ENCODE results near the gene KSR1.

The KSR1 gene

GRCh38 chr17:27649929-27650328, 193.7 kb downstream of the KSR1 start:
- no peak for ATAC-seq
- TF ChIP-seq ZNF70 (CRISPR knock-in tag; IDR thresholded peaks at IDR 0.05) = no peak

GRCh38 chr17:27650836-27651235, 194.6 kb downstream of the KSR1 start:
- TF ChIP-seq TOX (CRISPR knock-in tag; IDR thresholded peaks at IDR 0.05; ENCODE audit: borderline replicate concordance) (no peak), BACH2 (CRISPR knock-in tag; IDR thresholded peaks at IDR 0.05; ENCODE audit: borderline replicate concordance) (no peak), ZNF8 (CRISPR knock-in tag; IDR thresholded peaks at IDR 0.05) (no peak), GLIS3 (CRISPR knock-in tag; IDR thresholded peaks at IDR 0.05) (no peak), ZNF565 (CRISPR knock-in tag; conservative IDR thresholded peaks at IDR 0.05; ENCODE audit: low read depth) (no peak), OSR1 (CRISPR knock-in tag; IDR thresholded peaks at IDR 0.05) (no peak), TSHZ2 (CRISPR knock-in tag; IDR thresholded peaks at IDR 0.05) (no peak), TCF4 (CRISPR knock-in tag; IDR thresholded peaks at IDR 0.05; ENCODE audit: borderline replicate concordance) (no peak), SNAI2 (CRISPR knock-in tag; IDR thresholded peaks at IDR 0.05) (no peak), PATZ1 (CRISPR knock-in tag; IDR thresholded peaks at IDR 0.05; ENCODE audit: borderline replicate concordance) (no peak), PPARA (CRISPR knock-in tag; IDR thresholded peaks at IDR 0.05; ENCODE audit: borderline replicate concordance) (no peak), ZNF70 (CRISPR knock-in tag; IDR thresholded peaks at IDR 0.05) (no peak), ZFP30 (CRISPR knock-in tag; IDR thresholded peaks at IDR 0.05) (no peak), CREB5 (CRISPR knock-in tag; IDR thresholded peaks at IDR 0.05; ENCODE audit: low read depth) (no peak), ZC3H10 (CRISPR knock-in tag; IDR thresholded peaks at IDR 0.05) (no peak), ISL1 (CRISPR knock-in tag; IDR thresholded peaks at IDR 0.05) (no peak), ZFP3 (CRISPR knock-in tag; IDR thresholded peaks at IDR 0.05) (no peak), ESRRG (CRISPR knock-in tag; IDR thresholded peaks at IDR 0.05) (no peak)

GRCh38 chr17:27651411-27652345, 195.4 kb downstream of the KSR1 start:
- peak; percentile 74 for ATAC-seq
- no peak for TF ChIP-seq RARB (CRISPR knock-in tag; IDR thresholded peaks at IDR 0.05)
- no peak for TF ChIP-seq ARNTL (CRISPR knock-in tag; IDR thresholded peaks at IDR 0.05; ENCODE audit: borderline replicate concordance, low read depth)
- no peak for TF ChIP-seq POU6F1 (CRISPR knock-in tag; IDR thresholded peaks at IDR 0.05; ENCODE audit: borderline replicate concordance, low read depth)
- TF ChIP-seq TOX (CRISPR knock-in tag; IDR thresholded peaks at IDR 0.05; ENCODE audit: borderline replicate concordance) = no peak
- TF ChIP-seq PATZ1 (CRISPR knock-in tag; IDR thresholded peaks at IDR 0.05; ENCODE audit: borderline replicate concordance) = no peak
- no peak for TF ChIP-seq TSHZ2 (CRISPR knock-in tag; IDR thresholded peaks at IDR 0.05)
- TF ChIP-seq CSRNP3 (CRISPR knock-in tag; IDR thresholded peaks at IDR 0.05) = no peak
- no peak for TF ChIP-seq ZFP30 (CRISPR knock-in tag; IDR thresholded peaks at IDR 0.05)
- no peak for TF ChIP-seq ZNF70 (CRISPR knock-in tag; IDR thresholded peaks at IDR 0.05)
- no peak for TF ChIP-seq ISL1 (CRISPR knock-in tag; IDR thresholded peaks at IDR 0.05)

More at GRCh38 chr17:27650836-27651235, 194.6 kb downstream of the KSR1 start:
- no peak for ATAC-seq

All from SK-N-SH treated with all-trans-retinoic acid at 6 μM for 48 hours (cell line).